Kidney (tissue), 14 donors: ENCODE results near the gene ROBO4. TPM values are rescaled to one million over a fixed set of nuclear protein-coding genes. Genes with fewer than 3 reads are reported as not detected.

Source experiments
- DNase-seq, 5 donors: peaks; one replicate each; pipeline ENCODE4 v3.0.0-alpha.2; 2013 to 2020
- FAIRE-seq: peaks from 2 replicates; lab custom pipeline; 2012; peaks lifted over from hg19 to GRCh38; lab: Jason Lieb, UNC
- H3K27ac ChIP-seq, 2 donors: one replicate each; pipeline ENCODE4 v1.7.0; 2013; ENCODE audit warnings: low read depth in 2 of 2, low read length in 2 of 2, inconsistent platforms in 1 of 2
- H3K27me3 ChIP-seq: one replicate; pipeline ENCODE4 v1.7.1; 2013; ENCODE audit warnings: low read length, inconsistent platforms; ENCODE audit not compliant: control insufficient read depth, insufficient read depth
- H3K36me3 ChIP-seq, 3 donors: one replicate each; pipeline versions ENCODE4 v1.7.0 to v1.7.1; 2013; ENCODE audit warnings: low read length in 3 of 3, control low read depth in 1 of 3, inconsistent platforms in 1 of 3; ENCODE audit not compliant: insufficient read depth in 3 of 3, control insufficient read depth in 2 of 3
- H3K4me1 ChIP-seq, 3 donors: one replicate each; pipeline versions ENCODE4 v1.7.0 to v1.7.1; 2013; ENCODE audit warnings: low read length in 3 of 3, inconsistent platforms in 1 of 3, low read depth in 1 of 3; ENCODE audit not compliant: control insufficient read depth in 2 of 3, insufficient read depth in 2 of 3
- H3K4me3 ChIP-seq, 3 donors: one replicate each; pipeline versions ENCODE4 v1.7.0 to v1.8.1; 2013; ENCODE audit warnings: low read length in 3 of 3, control low read depth in 1 of 3, inconsistent platforms in 1 of 3
- H3K9ac ChIP-seq, 3 donors: one replicate each; pipeline versions ENCODE4 v1.7.0 to v1.7.1; 2013; ENCODE audit warnings: low read length in 3 of 3, control low read depth in 1 of 3, inconsistent platforms in 1 of 3
- H3K9me3 ChIP-seq, 3 donors: one replicate each; pipeline versions ENCODE4 v1.7.0 to v1.7.1; 2013; ENCODE audit warnings: low read length in 3 of 3, control low read depth in 1 of 3, inconsistent platforms in 1 of 3; ENCODE audit not compliant: control insufficient read depth in 2 of 3, insufficient read depth in 1 of 3
- intact Hi-C: fragments of 100-400 bp; cut with DNase I; formaldehyde crosslinking; loops from one replicate; pipeline ENCODE4 v1.11.1; 2022
- polyA plus RNA-seq: library from polyadenylated mRNA; stranded (reverse); fragments of 350-450 nt; fragmentation: Illumina TruSeq; extraction: RNeasy Lipid Tissue Mini Kit (QIAGEN cat#74804); gene quantifications from one replicate; pipeline ENCODE4 v1.2.3, GENCODE V29; 2014; ENCODE audit warnings: low read depth, low replicate concordance; ENCODE audit not compliant: insufficient read depth
- total RNA-seq: library from RNA; stranded (reverse); fragmentation: NEBNext Ultra II Directional; extraction: Animal tissue kit (Norgen Biotek cat#: 25700); gene quantifications from one replicate; pipeline ENCODE4 v1.2.1, GENCODE V29; 2021
- TF ChIP-seq, protein P1 (sequence below): IDR thresholded peaks from 3 replicates; pipeline ENCODE4 v1.5.1; 2012; ENCODE audit warnings: mild to moderate bottlenecking, moderate library complexity, borderline replicate concordance; ENCODE audit not compliant: insufficient read depth; ENCODE audit errors: extremely low read depth
- donor health status: control.
- donor health status: control.
- donor health status: control.
- donor health status: control.
- donor health status: control.
- donor health status: DM: yes; HTN: yes; CAD: no.
- donor health status: Normal renal cell carcinoma (clear cell type).

The ROBO4 gene
- total and polyA plus RNA-seq, 2 donors from 2014 or later: 12.8 to 29.5 TPM

- Histone ChIP-seq H3K27ac (no peak overlapping the region), H3K9me3 (peaks cover 0 to 4% (median 0%) of the 10 kb centered on the region in 3 donors), H3K4me1 (peaks cover 0 to 11% (median 4%) of the 10 kb centered on the region in 3 donors), H3K27me3 (peaks cover 56% of the 10 kb centered on the region), H3K4me3 (no peak overlapping the region), H3K36me3 (no peaks in the 10 kb centered on the region), H3K9ac (no peak overlapping the region)
- intact Hi-C loops: loop anchor here (10.0 kb wide), 1 partner anchor 197 kb away; no protein-coding TSS in a partner anchor
- DNase-seq (no peak), FAIRE-seq (no peak)
- TF ChIP-seq, protein P1, sequence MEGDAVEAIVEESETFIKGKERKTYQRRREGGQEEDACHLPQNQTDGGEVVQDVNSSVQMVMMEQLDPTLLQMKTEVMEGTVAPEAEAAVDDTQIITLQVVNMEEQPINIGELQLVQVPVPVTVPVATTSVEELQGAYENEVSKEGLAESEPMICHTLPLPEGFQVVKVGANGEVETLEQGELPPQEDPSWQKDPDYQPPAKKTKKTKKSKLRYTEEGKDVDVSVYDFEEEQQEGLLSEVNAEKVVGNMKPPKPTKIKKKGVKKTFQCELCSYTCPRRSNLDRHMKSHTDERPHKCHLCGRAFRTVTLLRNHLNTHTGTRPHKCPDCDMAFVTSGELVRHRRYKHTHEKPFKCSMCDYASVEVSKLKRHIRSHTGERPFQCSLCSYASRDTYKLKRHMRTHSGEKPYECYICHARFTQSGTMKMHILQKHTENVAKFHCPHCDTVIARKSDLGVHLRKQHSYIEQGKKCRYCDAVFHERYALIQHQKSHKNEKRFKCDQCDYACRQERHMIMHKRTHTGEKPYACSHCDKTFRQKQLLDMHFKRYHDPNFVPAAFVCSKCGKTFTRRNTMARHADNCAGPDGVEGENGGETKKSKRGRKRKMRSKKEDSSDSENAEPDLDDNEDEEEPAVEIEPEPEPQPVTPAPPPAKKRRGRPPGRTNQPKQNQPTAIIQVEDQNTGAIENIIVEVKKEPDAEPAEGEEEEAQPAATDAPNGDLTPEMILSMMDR: no peak
Measured at GRCh38 chr11:124841840-124842239, 55.8 kb downstream of the ROBO4 start.

DNA sequence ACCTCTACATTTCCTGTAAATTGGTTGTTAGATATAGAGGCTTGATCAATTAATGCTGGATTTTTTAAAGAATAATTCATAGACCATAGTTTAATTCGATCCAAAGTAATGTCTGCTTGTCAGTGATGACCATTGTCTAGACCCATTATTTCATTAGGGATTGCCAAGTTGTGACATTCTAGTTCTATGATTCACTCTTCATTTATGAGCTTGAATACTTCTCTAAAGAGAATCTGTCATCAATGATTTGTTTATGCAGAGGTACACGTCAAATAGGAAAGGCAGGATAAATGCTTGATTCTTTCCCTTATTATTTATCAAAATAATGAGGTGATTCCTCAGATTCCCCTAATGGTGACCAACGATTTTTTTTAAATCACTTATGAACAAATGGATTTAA is 56.5 kb downstream of the ROBO4 start:
- Histone ChIP-seq H3K9me3 (peaks cover 0 to 4% (median 0%) of the 10 kb centered on the region in 3 donors), H3K4me1 (peaks cover 0 to 13% (median 6%) of the 10 kb centered on the region in 3 donors), H3K36me3 (no peaks in the 10 kb centered on the region), H3K27ac (no peak overlapping the region), H3K27me3 (peaks cover 53% of the 10 kb centered on the region), H3K4me3 (no peak overlapping the region), H3K9ac (no peak overlapping the region)
- TF ChIP-seq, protein P1: no peak
- DNase-seq (no peak), FAIRE-seq (no peak)
- intact Hi-C loops: loop anchor here (10.0 kb wide), 1 partner anchor 196 kb away; no protein-coding TSS in a partner anchor

GRCh38 chr11:124840666-124841065 is 57.0 kb downstream of the ROBO4 start:
- no peak overlapping the region for H3K4me3 ChIP-seq
- no peaks in the 10 kb centered on the region for H3K36me3 ChIP-seq
- FAIRE-seq: no peak
- intact Hi-C loops: loop anchor here (10.0 kb wide), 1 partner anchor 196 kb away; no protein-coding TSS in a partner anchor
- TF ChIP-seq, protein P1: no peak
- H3K27ac ChIP-seq: no peak overlapping the region
- peaks cover 51% of the 10 kb centered on the region for H3K27me3 ChIP-seq
- peaks cover 0 to 4% (median 0%) of the 10 kb centered on the region in 3 donors for H3K9me3 ChIP-seq
- no peak for DNase-seq
- no peak overlapping the region for H3K9ac ChIP-seq
- peaks cover 0 to 13% (median 8%) of the 10 kb centered on the region in 3 donors for H3K4me1 ChIP-seq
